ENCODE results near the gene PCNX1. TPM values are rescaled to one million over a fixed set of nuclear protein-coding genes. Genes with fewer than 3 reads are reported as not detected.

The PCNX1 gene
- total RNA-seq, 2 donors from 2014 or later, result 52.3 to 85.9 TPM

GRCh38 chr14:71130491-71131179 lies 223.4 kb downstream of the PCNX1 start:
- H3K4me1 ChIP-seq (ENCODE audit: control insufficient read depth in 1 of 2, low read depth in 2 of 2), result no peaks in the 10 kb centered on the region
- no peaks in the 10 kb centered on the region for H3K36me3 ChIP-seq
- no peak for ATAC-seq (ENCODE audit: insufficient number of reproducible peaks, low FRiP score, low read depth)
- no peak for DNase-seq (ENCODE audit: low spot score)
- H3K9me3 ChIP-seq, result no peaks in the 10 kb centered on the region
- TF ChIP-seq CTCF (IDR thresholded peaks at IDR 0.05), result no peak
- no peak overlapping the region for H3K27ac ChIP-seq
- H3K4me3 ChIP-seq, result no peak overlapping the region
- no peaks in the 10 kb centered on the region for H3K27me3 ChIP-seq (replicated peaks; ENCODE audit: insufficient read depth)

- Histone ChIP-seq H3K27me3 (replicated peaks; ENCODE audit: insufficient read depth) (no peaks in the 10 kb centered on the region), H3K27ac (no peak overlapping the region), H3K9me3 (no peaks in the 10 kb centered on the region), H3K4me3 (no peak overlapping the region), H3K4me1 (ENCODE audit: control insufficient read depth in 1 of 2, low read depth in 2 of 2) (no peaks in the 10 kb centered on the region), H3K36me3 (no peaks in the 10 kb centered on the region)
- ATAC-seq (ENCODE audit: insufficient number of reproducible peaks, low FRiP score, low read depth) (no peak), DNase-seq (ENCODE audit: low spot score) (no peak)
- no peak for TF ChIP-seq CTCF (IDR thresholded peaks at IDR 0.05)
Measured at GRCh38 chr14:71133296-71133695, 226.0 kb downstream of the PCNX1 start.

GRCh38 chr14:71135496-71135895 lies 228.2 kb downstream of the PCNX1 start:
- Histone ChIP-seq H3K27ac (no peak overlapping the region), H3K4me1 (ENCODE audit: control insufficient read depth in 1 of 2, low read depth in 2 of 2) (no peaks in the 10 kb centered on the region), H3K4me3 (no peak overlapping the region), H3K27me3 (replicated peaks; ENCODE audit: insufficient read depth) (no peaks in the 10 kb centered on the region), H3K36me3 (no peaks in the 10 kb centered on the region), H3K9me3 (no peaks in the 10 kb centered on the region)
- no peak for ATAC-seq (ENCODE audit: insufficient number of reproducible peaks, low FRiP score, low read depth)
- TF ChIP-seq CTCF (IDR thresholded peaks at IDR 0.05), result no peak
- DNase-seq (ENCODE audit: low spot score), result no peak

DNA sequence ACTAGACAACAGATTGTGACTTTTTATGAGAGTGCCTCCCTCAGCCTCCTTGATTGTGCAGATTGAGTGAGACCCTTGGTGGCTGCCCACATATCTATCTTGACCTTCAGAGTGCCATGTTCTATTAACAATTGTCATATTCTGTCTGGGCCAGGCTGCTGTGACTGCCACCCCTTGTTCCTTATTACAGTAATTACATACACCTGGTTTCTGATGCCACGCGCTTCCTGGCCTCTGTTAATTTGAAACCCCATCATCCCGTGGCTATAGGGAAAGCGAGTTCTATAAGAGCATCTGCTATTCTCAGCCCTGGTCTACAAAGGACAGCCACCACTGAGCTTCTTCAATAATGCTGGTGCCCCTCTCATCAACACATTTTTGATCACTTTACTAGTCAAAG lies 228.7 kb downstream of the PCNX1 start:
- DNase-seq (ENCODE audit: low spot score), result no peak
- no peaks in the 10 kb centered on the region for H3K36me3 ChIP-seq
- H3K27ac ChIP-seq, result no peak overlapping the region
- no peaks in the 10 kb centered on the region for H3K4me1 ChIP-seq (ENCODE audit: control insufficient read depth in 1 of 2, low read depth in 2 of 2)
- no peaks in the 10 kb centered on the region for H3K9me3 ChIP-seq
- H3K4me3 ChIP-seq, result no peak overlapping the region
- ATAC-seq (ENCODE audit: insufficient number of reproducible peaks, low FRiP score, low read depth), result no peak
- no peaks in the 10 kb centered on the region for H3K27me3 ChIP-seq (replicated peaks; ENCODE audit: insufficient read depth)
- TF ChIP-seq CTCF (IDR thresholded peaks at IDR 0.05), result no peak

- Histone ChIP-seq H3K27ac (no peak overlapping the region), H3K4me3 (no peak overlapping the region), H3K27me3 (replicated peaks; ENCODE audit: insufficient read depth) (no peaks in the 10 kb centered on the region), H3K36me3 (no peaks in the 10 kb centered on the region), H3K4me1 (ENCODE audit: control insufficient read depth in 1 of 2, low read depth in 2 of 2) (no peaks in the 10 kb centered on the region), H3K9me3 (no peaks in the 10 kb centered on the region)
- TF ChIP-seq CTCF (IDR thresholded peaks at IDR 0.05), result no peak
- DNase-seq (ENCODE audit: low spot score), result no peak
- ATAC-seq (ENCODE audit: insufficient number of reproducible peaks, low FRiP score, low read depth), result no peak
Measured at GRCh38 chr14:71136386-71137060, 229.3 kb downstream of the PCNX1 start.
